Coronary artery (tissue), 2 donors: ENCODE measurements around the gene RTKN2.

Experiments
- DNase-seq: peaks from one replicate; pipeline ENCODE4 v3.0.0-alpha.2; 2017; ENCODE audit warnings: low spot score
- H3K27ac ChIP-seq, 2 donors: fragments of 200-600 bp; sonication (generic); one replicate each; pipeline ENCODE4 v1.5.1; 2016 to 2019
- H3K4me3 ChIP-seq: fragments of 200-600 bp; sonication (generic); 2 replicates; pipeline ENCODE4 v1.5.1; 2016; ENCODE audit warnings: mild to moderate bottlenecking, moderate library complexity
- TF ChIP-seq, protein P1 (sequence below): fragments of 200-600 bp; sonication (generic); IDR thresholded peaks from one replicate; pipeline ENCODE4 v1.5.1; 2019; ENCODE audit warnings: antibody characterized with exemption

Gene RTKN2, protein sequence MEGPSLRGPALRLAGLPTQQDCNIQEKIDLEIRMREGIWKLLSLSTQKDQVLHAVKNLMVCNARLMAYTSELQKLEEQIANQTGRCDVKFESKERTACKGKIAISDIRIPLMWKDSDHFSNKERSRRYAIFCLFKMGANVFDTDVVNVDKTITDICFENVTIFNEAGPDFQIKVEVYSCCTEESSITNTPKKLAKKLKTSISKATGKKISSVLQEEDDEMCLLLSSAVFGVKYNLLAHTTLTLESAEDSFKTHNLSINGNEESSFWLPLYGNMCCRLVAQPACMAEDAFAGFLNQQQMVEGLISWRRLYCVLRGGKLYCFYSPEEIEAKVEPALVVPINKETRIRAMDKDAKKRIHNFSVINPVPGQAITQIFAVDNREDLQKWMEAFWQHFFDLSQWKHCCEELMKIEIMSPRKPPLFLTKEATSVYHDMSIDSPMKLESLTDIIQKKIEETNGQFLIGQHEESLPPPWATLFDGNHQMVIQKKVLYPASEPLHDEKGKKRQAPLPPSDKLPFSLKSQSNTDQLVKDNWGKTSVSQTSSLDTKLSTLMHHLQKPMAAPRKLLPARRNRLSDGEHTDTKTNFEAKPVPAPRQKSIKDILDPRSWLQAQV

GRCh38 chr10:62268399-62269114 lies at the start of gene RTKN2:
TSS of gene RTKN2 (minus strand) at chr10:62268844. CDS start at chr10:62268610, 234 bp downstream.
- TF ChIP-seq, protein P1, sequence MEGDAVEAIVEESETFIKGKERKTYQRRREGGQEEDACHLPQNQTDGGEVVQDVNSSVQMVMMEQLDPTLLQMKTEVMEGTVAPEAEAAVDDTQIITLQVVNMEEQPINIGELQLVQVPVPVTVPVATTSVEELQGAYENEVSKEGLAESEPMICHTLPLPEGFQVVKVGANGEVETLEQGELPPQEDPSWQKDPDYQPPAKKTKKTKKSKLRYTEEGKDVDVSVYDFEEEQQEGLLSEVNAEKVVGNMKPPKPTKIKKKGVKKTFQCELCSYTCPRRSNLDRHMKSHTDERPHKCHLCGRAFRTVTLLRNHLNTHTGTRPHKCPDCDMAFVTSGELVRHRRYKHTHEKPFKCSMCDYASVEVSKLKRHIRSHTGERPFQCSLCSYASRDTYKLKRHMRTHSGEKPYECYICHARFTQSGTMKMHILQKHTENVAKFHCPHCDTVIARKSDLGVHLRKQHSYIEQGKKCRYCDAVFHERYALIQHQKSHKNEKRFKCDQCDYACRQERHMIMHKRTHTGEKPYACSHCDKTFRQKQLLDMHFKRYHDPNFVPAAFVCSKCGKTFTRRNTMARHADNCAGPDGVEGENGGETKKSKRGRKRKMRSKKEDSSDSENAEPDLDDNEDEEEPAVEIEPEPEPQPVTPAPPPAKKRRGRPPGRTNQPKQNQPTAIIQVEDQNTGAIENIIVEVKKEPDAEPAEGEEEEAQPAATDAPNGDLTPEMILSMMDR: no peak
- Histone ChIP-seq H3K27ac (no peak within 1 kb of the TSS), H3K4me3 (peak within 1 kb of the TSS; percentile 80)
- DNase-seq: peak; percentile 75

GRCh38 chr10:62317257-62317656 lies 48.6 kb upstream of the RTKN2 start:
- Histone ChIP-seq H3K4me3 (no peak overlapping the region), H3K27ac (no peak overlapping the region)
- DNase-seq: no peak
- TF ChIP-seq, protein P1: no peak

- H3K27ac ChIP-seq: no peak overlapping the region
- no peak overlapping the region for H3K4me3 ChIP-seq
- TF ChIP-seq, protein P1: no peak
- no peak for DNase-seq
These were observed 40.6 kb upstream of the RTKN2 start for GRCh38 chr10:62309254-62309653.

DNA sequence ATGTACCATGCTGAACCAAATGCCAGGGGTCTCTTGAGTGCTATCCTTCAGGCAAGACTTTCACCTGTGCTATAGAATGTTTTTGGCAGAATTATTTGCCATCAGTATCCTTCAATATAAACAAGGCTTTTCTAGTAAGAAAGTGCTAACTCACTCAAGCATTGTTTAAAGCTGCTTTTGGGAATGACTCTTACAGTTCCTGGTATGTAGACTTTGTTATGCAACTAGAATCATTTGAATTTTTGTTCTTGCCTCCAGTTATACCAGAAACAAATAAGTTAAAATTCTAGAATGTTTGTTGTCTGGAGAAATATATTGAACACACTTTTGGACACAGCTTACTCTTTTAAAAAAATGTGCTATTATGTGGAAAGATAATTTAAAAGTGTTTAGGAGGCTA lies 39.5 kb upstream of the RTKN2 start:
- TF ChIP-seq, protein P1: no peak
- DNase-seq: no peak
- Histone ChIP-seq H3K27ac (no peak overlapping the region), H3K4me3 (no peak overlapping the region)

DNA sequence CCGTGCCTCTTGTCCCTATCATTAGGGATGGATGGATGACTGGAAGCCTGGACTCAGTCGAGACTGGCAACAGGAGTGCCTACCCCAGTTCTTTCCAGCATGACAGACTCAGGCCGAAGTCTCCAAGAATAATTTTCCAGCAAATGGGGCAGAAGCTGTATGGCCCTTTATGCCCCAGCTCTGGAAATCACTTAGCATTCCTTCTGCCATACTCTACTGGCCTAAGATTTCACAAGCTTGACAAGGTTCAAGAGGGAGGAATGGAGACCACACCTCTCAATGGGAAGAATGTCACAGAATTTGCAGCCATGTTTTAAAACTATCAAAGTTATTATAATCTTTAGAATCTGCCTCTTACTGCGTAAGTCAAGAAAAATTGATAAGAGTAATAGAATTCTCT lies 39.0 kb upstream of the RTKN2 start:
- no peak overlapping the region for H3K27ac ChIP-seq
- TF ChIP-seq, protein P1: no peak

GRCh38 chr10:62306663-62307062 lies 38.0 kb upstream of the RTKN2 start:
- Histone ChIP-seq H3K4me3 (no peak overlapping the region), H3K27ac (no peak overlapping the region)
- no peak for DNase-seq
- TF ChIP-seq, protein P1: no peak

More for the DNA sequence above, 39.0 kb upstream of the RTKN2 start:
- H3K4me3 ChIP-seq: no peak overlapping the region
- DNase-seq: no peak
